A673 (cell line): ENCODE measurements around the gene ACO1. TPM values are rescaled to one million over a fixed set of nuclear protein-coding genes. Genes with fewer than 3 reads are reported as not detected.

Experiments used
- BruUV-seq: library from RNA; stranded (reverse); fragments of 400-500 nt; replicated peaks from 2 replicates; lab custom pipeline; 2021; lab: Mats Ljungman, UMichigan
- CTCF ChIA-PET: fragments of 300-600 bp; sonication (Branson Sonifier 250); formaldehyde crosslinking; loops from one replicate; lab custom pipeline; 2022; ENCODE audit warnings: antibody characterized with exemption; lab: Charles Lee
- POLR2A ChIA-PET: fragments of 300-600 bp; sonication (Branson Sonifier 250); formaldehyde crosslinking; loops from one replicate; lab custom pipeline; 2022; ENCODE audit warnings: antibody characterized with exemption; ENCODE audit not compliant: low non-redundant PET; lab: Charles Lee
- DNase-seq: peaks from one replicate; pipeline ENCODE4 v3.0.0-alpha.2; 2015; ENCODE audit warnings: low spot score
- H3K27ac ChIP-seq: fragments of 200-600 bp; sonication (generic); 2 replicates; pipeline ENCODE4 v1.5.1; 2016; ENCODE audit warnings: mixed run types, low read depth, mild to moderate bottlenecking, mixed read lengths, antibody characterized with exemption, low read length; ENCODE audit not compliant: poor library complexity, severe bottlenecking
- H3K27me3 ChIP-seq: fragments of 200-600 bp; sonication (generic); replicated peaks from 2 replicates; pipeline ENCODE4 v1.6.1; 2017; ENCODE audit warnings: mixed run types, low read depth, mild to moderate bottlenecking, mixed read lengths, antibody characterized with exemption, low read length; ENCODE audit not compliant: insufficient read depth, poor library complexity
- H3K36me3 ChIP-seq: fragments of 200-600 bp; sonication (generic); 2 replicates; pipeline ENCODE4 v1.6.1; 2016; ENCODE audit warnings: mixed run types, mild to moderate bottlenecking, mixed read lengths, antibody characterized with exemption, low read length; ENCODE audit not compliant: insufficient read depth, poor library complexity, severe bottlenecking
- H3K4me1 ChIP-seq: fragments of 200-600 bp; sonication (generic); 2 replicates; pipeline ENCODE4 v1.6.1; 2017; ENCODE audit warnings: mixed run types, mild to moderate bottlenecking, mixed read lengths, antibody characterized with exemption, low read length; ENCODE audit not compliant: insufficient read depth, poor library complexity, severe bottlenecking
- H3K4me3 ChIP-seq: fragments of 200-600 bp; sonication (generic); 2 replicates; pipeline ENCODE4 v1.5.1; 2016; ENCODE audit warnings: low read depth, mixed run types, mild to moderate bottlenecking, mixed read lengths, low read length; ENCODE audit not compliant: poor library complexity, severe bottlenecking
- H3K9me3 ChIP-seq: fragments of 200-600 bp; sonication (generic); 2 replicates; pipeline ENCODE4 v1.6.1; 2016; ENCODE audit warnings: mixed run types, low read depth, mild to moderate bottlenecking, mixed read lengths, antibody characterized with exemption, low read length; ENCODE audit not compliant: poor library complexity, severe bottlenecking
- CTCF ChIP-seq: fragments of 300-800, 200-600 bp; sonication (generic); conservative IDR thresholded peaks from 2 replicates; pipeline ENCODE4 v1.5.1; 2017; ENCODE audit warnings: low read depth, mild to moderate bottlenecking, antibody characterized with exemption, low read length, moderate library complexity, mixed read lengths
- EZH2 ChIP-seq: fragments of 200-600 bp; sonication (generic); IDR thresholded peaks from 2 replicates; pipeline ENCODE4 v1.6.1; 2017; ENCODE audit warnings: borderline replicate concordance, low read depth, mild to moderate bottlenecking, mixed read lengths, antibody characterized with exemption, low read length; ENCODE audit not compliant: poor library complexity, severe bottlenecking
- intact Hi-C: fragments of 100-400 bp; cut with micrococcal nuclease; formaldehyde crosslinking; loops from one replicate; pipeline ENCODE4 v1.10.0; 2022; ENCODE audit not compliant: unreplicated experiment
- total RNA-seq: library from RNA; stranded (reverse); gene quantifications from 2 replicates; pipeline ENCODE4 v1.2.3, GENCODE V29; 2021

Gene ACO1
- total RNA-seq, 1 experiment from 2014 or later = 40.0 TPM

- CTCF ChIA-PET = no interaction called here
- H3K36me3 ChIP-seq = no peaks in the 10 kb centered on the region
- DNase-seq = no peak
Measured at GRCh38 chr9:32347571-32347970, 36.9 kb upstream of the ACO1 start.

GRCh38 chr9:32348106-32348695, 36.2 kb upstream of the ACO1 start:
- no peaks in the 10 kb centered on the region for H3K27me3 ChIP-seq
- intact Hi-C loops = no loop called here
- no peaks in the 10 kb centered on the region for H3K9me3 ChIP-seq
- H3K4me3 ChIP-seq = no peak overlapping the region
- no peak for TF ChIP-seq EZH2
- TF ChIP-seq CTCF = no peak
- BruUV-seq = no TSS peak
- ChIA-PET POLR2A (no interaction called here), CTCF (no interaction called here)
- DNase-seq = no peak
- H3K4me1 ChIP-seq = no peaks in the 10 kb centered on the region
- H3K36me3 ChIP-seq = no peaks in the 10 kb centered on the region
- H3K27ac ChIP-seq = no peak overlapping the region

More at GRCh38 chr9:32347571-32347970, 36.9 kb upstream of the ACO1 start:
- POLR2A ChIA-PET = no interaction called here
- Histone ChIP-seq H3K9me3 (no peaks in the 10 kb centered on the region), H3K27ac (no peak overlapping the region), H3K4me3 (no peak overlapping the region), H3K27me3 (no peaks in the 10 kb centered on the region), H3K4me1 (no peaks in the 10 kb centered on the region)
- intact Hi-C loops = no loop called here
- no peak for TF ChIP-seq EZH2
- no peak for TF ChIP-seq CTCF
- no TSS peak for BruUV-seq

GRCh38 chr9:32349013-32349412, 35.4 kb upstream of the ACO1 start:
- H3K9me3 ChIP-seq = no peaks in the 10 kb centered on the region
- DNase-seq = no peak
- no TSS peak for BruUV-seq
- intact Hi-C loops = no loop called here
- TF ChIP-seq EZH2 = no peak
- no peak for TF ChIP-seq CTCF
- no peak overlapping the region for H3K27ac ChIP-seq
- ChIA-PET CTCF (no interaction called here), POLR2A (interaction anchor here (0.6 kb wide), 1 partner anchor 87 kb away, joined by 3 read pairs; no protein-coding TSS in a partner anchor)
- H3K27me3 ChIP-seq = no peaks in the 10 kb centered on the region
- H3K4me3 ChIP-seq = no peak overlapping the region
- no peaks in the 10 kb centered on the region for H3K36me3 ChIP-seq
- H3K4me1 ChIP-seq = no peaks in the 10 kb centered on the region
